Mammary epithelial cell (primary cell): ENCODE results near the gene SOCS2.

ENCODE experiments used
- CTCF ChIP-seq, 2 donors: IDR thresholded peaks in 1 of 2; conservative IDR thresholded peaks in 1 of 2; 2 replicates each; pipeline ENCODE4 v1.5.1; 2011 to 2012; ENCODE audit warnings: inconsistent platforms in 2 of 2, low read length in 2 of 2, mild to moderate bottlenecking in 2 of 2, control low read depth in 1 of 2, low read depth in 1 of 2; ENCODE audit not compliant: insufficient read depth in 1 of 2; ENCODE audit errors: extremely low read depth in 1 of 2
- EZH2 ChIP-seq: IDR thresholded peaks from 2 replicates; pipeline ENCODE4 v1.6.1; 2012; ENCODE audit warnings: low read length, inconsistent platforms, borderline replicate concordance

- TF ChIP-seq EZH2 (no peak), CTCF (conservative IDR thresholded peaks at IDR 0.05 in 1 of 2, IDR thresholded peaks at IDR 0.05 in 1 of 2; ENCODE audit: extremely low read depth in 1 of 2, insufficient read depth in 1 of 2, low read depth in 1 of 2, low read length in 2 of 2) (peak in 1 of 2 donors; percentile 12)
Measured at GRCh38 chr12:93537769-93538168, 34.7 kb upstream of the SOCS2 start.
